Glutamatergic neuron (in vitro differentiated cells): ENCODE data around the gene SPATA31A6. TPM values are rescaled to one million over a fixed set of nuclear protein-coding genes. Genes with fewer than 3 reads are reported as not detected.
"Not testable (repeated sequence)": the region's sequence is repeated elsewhere in the genome, so short reads cannot be mapped to it uniquely, and the experiment has no call there.

Experiments used
- DNase-seq: peaks from one replicate; pipeline ENCODE4 v3.0.0; 2022
- H3K27ac Mint-ChIP-seq: one replicate; pipeline ENCODE4 v1.8.0; 2020; ENCODE audit warnings: mild to moderate bottlenecking, mixed read lengths, inconsistent platforms; ENCODE audit not compliant: unreplicated experiment
- H3K27me3 Mint-ChIP-seq: one replicate; pipeline ENCODE4 v1.8.0; 2020; ENCODE audit warnings: mild to moderate bottlenecking, moderate library complexity, mixed read lengths, inconsistent platforms; ENCODE audit not compliant: unreplicated experiment
- H3K36me3 Mint-ChIP-seq: one replicate; pipeline ENCODE4 v1.8.0; 2020; ENCODE audit warnings: mild to moderate bottlenecking, mixed read lengths, inconsistent platforms; ENCODE audit not compliant: unreplicated experiment
- H3K4me1 Mint-ChIP-seq: one replicate; pipeline ENCODE4 v1.8.0; 2020; ENCODE audit warnings: mild to moderate bottlenecking, low read depth, mixed read lengths, inconsistent platforms; ENCODE audit not compliant: unreplicated experiment
- H3K4me3 Mint-ChIP-seq: one replicate; pipeline ENCODE4 v1.8.0; 2020; ENCODE audit warnings: mild to moderate bottlenecking, mixed read lengths, inconsistent platforms; ENCODE audit not compliant: unreplicated experiment
- H3K9me3 Mint-ChIP-seq: one replicate; pipeline ENCODE4 v1.8.0; 2020; ENCODE audit warnings: mild to moderate bottlenecking, moderate library complexity, mixed read lengths, inconsistent platforms; ENCODE audit not compliant: unreplicated experiment
- CTCF ChIP-seq: fragments of 200-600 bp; sonication (generic); IDR thresholded peaks from one replicate; pipeline ENCODE4 v1.5.0; 2021; ENCODE audit not compliant: partially characterized antibody, unreplicated experiment
- long read RNA-seq: library from polyadenylated mRNA; unstranded; transcript quantifications from one replicate; pipeline ENCODE4 v2.0.0, GENCODE V29; 2020; ENCODE audit not compliant: unreplicated experiment
- total RNA-seq: library from RNA; stranded (reverse); fragmentation: NEBNext Ultra II Directional; extraction: Animal tissue kit (Norgen Biotek cat#: 25700); gene quantifications from one replicate; pipeline ENCODE4 v1.2.1, GENCODE V29; 2021; ENCODE audit not compliant: unreplicated experiment

Gene SPATA31A6
- total RNA-seq, result not detected
- long read RNA-seq, result 0 reads

GRCh38 chr9:42183359-42183758, at the start of gene SPATA31A6:
TSS of gene SPATA31A6 (plus strand) at chr9:42183659. CDS start at chr9:42183688, 29 bp downstream.
- not testable (repeated sequence) for H3K27me3 Mint-ChIP-seq, H3K36me3 Mint-ChIP-seq, DNase-seq, H3K27ac Mint-ChIP-seq, H3K4me1 Mint-ChIP-seq, H3K4me3 Mint-ChIP-seq, H3K9me3 Mint-ChIP-seq

GRCh38 chr9:42160299-42160698, 23.2 kb upstream of the SPATA31A6 start:
- H3K4me3 Mint-ChIP-seq, H3K9me3 Mint-ChIP-seq, H3K36me3 Mint-ChIP-seq, H3K27ac Mint-ChIP-seq, H3K4me1 Mint-ChIP-seq, H3K27me3 Mint-ChIP-seq, DNase-seq: not testable (repeated sequence)
- TF ChIP-seq CTCF, result peak; percentile 29

- H3K4me3 Mint-ChIP-seq, H3K4me1 Mint-ChIP-seq, H3K9me3 Mint-ChIP-seq, H3K27ac Mint-ChIP-seq, H3K36me3 Mint-ChIP-seq, DNase-seq, H3K27me3 Mint-ChIP-seq: not testable (repeated sequence)
Measured at GRCh38 chr9:42219861-42220260, 36.4 kb downstream of the SPATA31A6 start.

- not testable (repeated sequence) for H3K36me3 Mint-ChIP-seq, DNase-seq, H3K4me1 Mint-ChIP-seq
Measured at GRCh38 chr9:42223230-42223629, 39.8 kb downstream of the SPATA31A6 start.

GRCh38 chr9:42233031-42233430, 49.6 kb downstream of the SPATA31A6 start:
- not testable (repeated sequence) for H3K9me3 Mint-ChIP-seq, H3K27me3 Mint-ChIP-seq, H3K27ac Mint-ChIP-seq, H3K36me3 Mint-ChIP-seq, H3K4me1 Mint-ChIP-seq, DNase-seq, H3K4me3 Mint-ChIP-seq

More at GRCh38 chr9:42223230-42223629, 39.8 kb downstream of the SPATA31A6 start:
- not testable (repeated sequence) for H3K27ac Mint-ChIP-seq, H3K9me3 Mint-ChIP-seq, H3K27me3 Mint-ChIP-seq, H3K4me3 Mint-ChIP-seq

- not testable (repeated sequence) for DNase-seq, H3K4me3 Mint-ChIP-seq, H3K27me3 Mint-ChIP-seq, H3K9me3 Mint-ChIP-seq, H3K36me3 Mint-ChIP-seq, H3K4me1 Mint-ChIP-seq, H3K27ac Mint-ChIP-seq
Measured at GRCh38 chr9:42234610-42235009, 51.2 kb downstream of the SPATA31A6 start.

GRCh38 chr9:42235352-42235991, 52.0 kb downstream of the SPATA31A6 start:
- not testable (repeated sequence) for H3K27ac Mint-ChIP-seq, H3K4me3 Mint-ChIP-seq, H3K9me3 Mint-ChIP-seq, H3K36me3 Mint-ChIP-seq, H3K4me1 Mint-ChIP-seq, DNase-seq, H3K27me3 Mint-ChIP-seq

- DNase-seq, H3K27me3 Mint-ChIP-seq, H3K27ac Mint-ChIP-seq, H3K4me1 Mint-ChIP-seq, H3K36me3 Mint-ChIP-seq, H3K4me3 Mint-ChIP-seq, H3K9me3 Mint-ChIP-seq: not testable (repeated sequence)
Measured at GRCh38 chr9:42236097-42236496, 52.6 kb downstream of the SPATA31A6 start.

- H3K27ac Mint-ChIP-seq, H3K27me3 Mint-ChIP-seq, H3K36me3 Mint-ChIP-seq, H3K9me3 Mint-ChIP-seq, H3K4me3 Mint-ChIP-seq, DNase-seq, H3K4me1 Mint-ChIP-seq: not testable (repeated sequence)
Measured at GRCh38 chr9:42237381-42237780, 53.9 kb downstream of the SPATA31A6 start.

- not testable (repeated sequence) for H3K36me3 Mint-ChIP-seq, DNase-seq, H3K4me1 Mint-ChIP-seq, H3K9me3 Mint-ChIP-seq, H3K27ac Mint-ChIP-seq, H3K4me3 Mint-ChIP-seq, H3K27me3 Mint-ChIP-seq
Measured at GRCh38 chr9:42238862-42239261, 55.4 kb downstream of the SPATA31A6 start.
